Thoracic aorta (tissue), 2 donors: ENCODE results near the gene RASSF5. TPM values are rescaled to one million over a fixed set of nuclear protein-coding genes. Genes with fewer than 3 reads are reported as not detected.
"Not testable (repeated sequence)": the region's sequence is repeated elsewhere in the genome, so short reads cannot be mapped to it uniquely, and the experiment has no call there.

ENCODE experiments used
- ATAC-seq: fragments of 150-250 bp; one replicate; pipeline ENCODE4 v1.8.0; 2017; ENCODE audit warnings: low read depth; ENCODE audit not compliant: insufficient number of reproducible peaks, low FRiP score
- DNase-seq: peaks from one replicate; pipeline ENCODE4 v3.0.0-alpha.2; 2020; ENCODE audit warnings: low spot score
- H3K27ac ChIP-seq, 2 donors: fragments of 200-600 bp; sonication (generic); 1 replicate in 1 of 2; 2 replicates in 1 of 2; pipeline ENCODE4 v1.5.1; 2016; ENCODE audit warnings: mild to moderate bottlenecking in 2 of 2, moderate library complexity in 2 of 2
- H3K27me3 ChIP-seq: fragments of 200-600 bp; sonication (generic); replicated peaks from 2 replicates; pipeline ENCODE4 v1.6.0; 2016; ENCODE audit warnings: mild to moderate bottlenecking; ENCODE audit not compliant: insufficient read depth
- H3K36me3 ChIP-seq: fragments of 200-600 bp; sonication (generic); one replicate; pipeline ENCODE4 v1.5.1; 2016
- H3K4me1 ChIP-seq, 2 donors: fragments of 200-600 bp; sonication (generic); 1 replicate in 1 of 2; 2 replicates in 1 of 2; pipeline versions ENCODE4 v1.5.1 to v1.6.0; 2016; ENCODE audit warnings: low read depth in 2 of 2, mild to moderate bottlenecking in 1 of 2; ENCODE audit not compliant: control insufficient read depth in 1 of 2
- H3K4me3 ChIP-seq: fragments of 200-600 bp; sonication (generic); 2 replicates; pipeline ENCODE4 v1.5.1; 2016; ENCODE audit warnings: mild to moderate bottlenecking
- H3K9me3 ChIP-seq: fragments of 200-600 bp; sonication (generic); 2 replicates; pipeline ENCODE4 v1.5.1; 2016
- CTCF ChIP-seq: fragments of 200-600 bp; sonication (generic); IDR thresholded peaks from one replicate; pipeline ENCODE4 v1.5.1; 2019; ENCODE audit warnings: antibody characterized with exemption
- total RNA-seq, 2 donors: library from RNA; depleted of rRNA; stranded (reverse); fragments of >200 nt; gene quantifications; one replicate each; pipeline versions ENCODE4 v1.1.0 to v1.2.3, GENCODE V29; 2016

RASSF5 gene
- total RNA-seq, 2 donors from 2014 or later, result 21.7 to 22.8 TPM

GRCh38 chr1:206612129-206612876 is 105.0 kb downstream of the RASSF5 start, which contains the start of gene EIF2D:
TSS of gene EIF2D (minus strand) at chr1:206612465. CDS start at chr1:206612342, 123 bp downstream.
- peak; percentile 99 for TF ChIP-seq CTCF
- H3K27ac ChIP-seq, result peak within 1 kb of the TSS; percentile 77 to 83
- H3K4me1 ChIP-seq, result peaks cover 5 to 11% of the 10 kb centered on the region in 2 donors
- H3K9me3 ChIP-seq, result no peaks in the 10 kb centered on the region
- H3K27me3 ChIP-seq, result no peaks in the 10 kb centered on the region
- H3K36me3 ChIP-seq, result peaks cover 9% of the 10 kb centered on the region
- peak; percentile 94 for ATAC-seq
- peak; percentile 66 for DNase-seq
- peak within 1 kb of the TSS; percentile 88 for H3K4me3 ChIP-seq

- ATAC-seq, H3K36me3 ChIP-seq, H3K4me1 ChIP-seq, DNase-seq, H3K27me3 ChIP-seq, H3K4me3 ChIP-seq, H3K27ac ChIP-seq, H3K9me3 ChIP-seq: not testable (repeated sequence)
Observed at GRCh38 chr1:206626396-206626795, 119.1 kb downstream of the RASSF5 start.

- no peak for DNase-seq
- no peaks in the 10 kb centered on the region for H3K9me3 ChIP-seq
- peaks cover 0 to 3% of the 10 kb centered on the region in 2 donors for H3K4me1 ChIP-seq
- no peak overlapping the region for H3K4me3 ChIP-seq
- H3K27me3 ChIP-seq, result no peaks in the 10 kb centered on the region
- H3K27ac ChIP-seq, result no peak overlapping the region
- no peak for TF ChIP-seq CTCF
- H3K36me3 ChIP-seq, result no peaks in the 10 kb centered on the region
- no peak for ATAC-seq
Observed at GRCh38 chr1:206628916-206629315, 121.6 kb downstream of the RASSF5 start.

- no peaks in the 10 kb centered on the region for H3K27me3 ChIP-seq
- no peak for DNase-seq
- peak; percentile 11 for TF ChIP-seq CTCF
- H3K36me3 ChIP-seq, result no peaks in the 10 kb centered on the region
- peaks cover 10 to 11% of the 10 kb centered on the region in 2 donors for H3K4me1 ChIP-seq
- no peaks in the 10 kb centered on the region for H3K9me3 ChIP-seq
- H3K27ac ChIP-seq, result no peak overlapping the region
- no peak overlapping the region for H3K4me3 ChIP-seq
- no peak for ATAC-seq
Observed at GRCh38 chr1:206631085-206631509, 123.8 kb downstream of the RASSF5 start.

- no peak overlapping the region for H3K4me3 ChIP-seq
- no peaks in the 10 kb centered on the region for H3K36me3 ChIP-seq
- H3K27ac ChIP-seq, result no peak overlapping the region
- DNase-seq (peak; percentile 15), ATAC-seq (no peak)
- H3K9me3 ChIP-seq, result no peaks in the 10 kb centered on the region
- no peaks in the 10 kb centered on the region for H3K27me3 ChIP-seq
- no peak for TF ChIP-seq CTCF
- peaks cover 20 to 26% of the 10 kb centered on the region in 2 donors for H3K4me1 ChIP-seq
Observed at GRCh38 chr1:206633708-206634121, 126.4 kb downstream of the RASSF5 start.
